GM18868 (cell line): ENCODE data around the gene TMEM185B.

Source experiments
- ATAC-seq: cut with Tn5 transposase; IDR thresholded peaks from one replicate; pipeline ENCODE4 v1.9.1; 2021; ENCODE audit warnings: mild to moderate bottlenecking, moderate library complexity; ENCODE audit not compliant: unreplicated experiment

TMEM185B gene

GRCh38 chr2:120252225-120253020 lies 29.2 kb upstream of the TMEM185B start, which contains the start of gene RALB:
Gene RALB, plus strand, starts transcription at chr2:120252852. Its CDS starts 25,813 bp downstream, at chr2:120278665.
- ATAC-seq = peak; percentile 92

GRCh38 chr2:120251880-120252224 lies 28.7 kb upstream of the TMEM185B start:
- ATAC-seq = no peak

GRCh38 chr2:120251078-120251477 lies 27.9 kb upstream of the TMEM185B start:
- no peak for ATAC-seq

- no peak for ATAC-seq
Measured at GRCh38 chr2:120250640-120251039, 27.4 kb upstream of the TMEM185B start.

- no peak for ATAC-seq
Measured at GRCh38 chr2:120247851-120248250, 24.7 kb upstream of the TMEM185B start.

GRCh38 chr2:120246546-120247300 lies 23.5 kb upstream of the TMEM185B start:
- no peak for ATAC-seq

GRCh38 chr2:120245520-120246332 lies 22.5 kb upstream of the TMEM185B start:
- ATAC-seq = no peak

- no peak for ATAC-seq
Measured at GRCh38 chr2:120244656-120245519, 21.7 kb upstream of the TMEM185B start.

GRCh38 chr2:120243875-120244553 lies 20.8 kb upstream of the TMEM185B start:
- ATAC-seq = no peak

- no peak for ATAC-seq
Measured at GRCh38 chr2:120243211-120243610, 20.0 kb upstream of the TMEM185B start.

- no peak for ATAC-seq
Measured at GRCh38 chr2:120241684-120242083, 18.5 kb upstream of the TMEM185B start.

- ATAC-seq = no peak
Measured at GRCh38 chr2:120240901-120241429, 17.8 kb upstream of the TMEM185B start.

- ATAC-seq = no peak
Measured at GRCh38 chr2:120239488-120240287, 16.5 kb upstream of the TMEM185B start.

GRCh38 chr2:120238728-120239487 lies 15.7 kb upstream of the TMEM185B start:
- ATAC-seq = no peak

GRCh38 chr2:120237491-120237902 lies 14.3 kb upstream of the TMEM185B start:
- no peak for ATAC-seq

GRCh38 chr2:120236791-120237190 lies 13.6 kb upstream of the TMEM185B start:
- no peak for ATAC-seq

GRCh38 chr2:120236316-120236715 lies 13.1 kb upstream of the TMEM185B start:
- no peak for ATAC-seq

GRCh38 chr2:120235681-120236080 lies 12.5 kb upstream of the TMEM185B start:
- ATAC-seq = no peak
